HL-60 (cell line): ENCODE data around the gene CLCNKB.

ENCODE experiments used
- GABPA ChIP-seq: IDR thresholded peaks from 2 replicates; pipeline ENCODE4 v1.6.1; 2012; ENCODE audit warnings: low read depth
- POLR2AphosphoS5 ChIP-seq: IDR thresholded peaks from 2 replicates; pipeline ENCODE4 v1.6.1; 2012; ENCODE audit warnings: low read depth
- REST ChIP-seq: IDR thresholded peaks from 2 replicates; pipeline ENCODE4 v1.6.1; 2012; ENCODE audit warnings: low read depth; ENCODE audit not compliant: insufficient replicate concordance
- SPI1 ChIP-seq: IDR thresholded peaks from 2 replicates; pipeline ENCODE4 v1.6.1; 2012; ENCODE audit warnings: low read depth, mild to moderate bottlenecking, borderline replicate concordance
- TF ChIP-seq, protein P1 (sequence below): IDR thresholded peaks from one replicate; pipeline ENCODE4 v1.5.1; 2011; ENCODE audit warnings: low read length, control low read depth, inconsistent platforms; ENCODE audit not compliant: insufficient read depth

- no peak for TF ChIP-seq REST
- TF ChIP-seq, protein P1, sequence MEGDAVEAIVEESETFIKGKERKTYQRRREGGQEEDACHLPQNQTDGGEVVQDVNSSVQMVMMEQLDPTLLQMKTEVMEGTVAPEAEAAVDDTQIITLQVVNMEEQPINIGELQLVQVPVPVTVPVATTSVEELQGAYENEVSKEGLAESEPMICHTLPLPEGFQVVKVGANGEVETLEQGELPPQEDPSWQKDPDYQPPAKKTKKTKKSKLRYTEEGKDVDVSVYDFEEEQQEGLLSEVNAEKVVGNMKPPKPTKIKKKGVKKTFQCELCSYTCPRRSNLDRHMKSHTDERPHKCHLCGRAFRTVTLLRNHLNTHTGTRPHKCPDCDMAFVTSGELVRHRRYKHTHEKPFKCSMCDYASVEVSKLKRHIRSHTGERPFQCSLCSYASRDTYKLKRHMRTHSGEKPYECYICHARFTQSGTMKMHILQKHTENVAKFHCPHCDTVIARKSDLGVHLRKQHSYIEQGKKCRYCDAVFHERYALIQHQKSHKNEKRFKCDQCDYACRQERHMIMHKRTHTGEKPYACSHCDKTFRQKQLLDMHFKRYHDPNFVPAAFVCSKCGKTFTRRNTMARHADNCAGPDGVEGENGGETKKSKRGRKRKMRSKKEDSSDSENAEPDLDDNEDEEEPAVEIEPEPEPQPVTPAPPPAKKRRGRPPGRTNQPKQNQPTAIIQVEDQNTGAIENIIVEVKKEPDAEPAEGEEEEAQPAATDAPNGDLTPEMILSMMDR, result no peak
- no peak for TF ChIP-seq POLR2AphosphoS5
- TF ChIP-seq SPI1, result no peak
- TF ChIP-seq GABPA, result no peak
Measured at GRCh38 chr1:15998929-15999328, 44.7 kb upstream of the CLCNKB start.
